ENCODE measurements around the gene SRSF3.

SRSF3 gene

DNA sequence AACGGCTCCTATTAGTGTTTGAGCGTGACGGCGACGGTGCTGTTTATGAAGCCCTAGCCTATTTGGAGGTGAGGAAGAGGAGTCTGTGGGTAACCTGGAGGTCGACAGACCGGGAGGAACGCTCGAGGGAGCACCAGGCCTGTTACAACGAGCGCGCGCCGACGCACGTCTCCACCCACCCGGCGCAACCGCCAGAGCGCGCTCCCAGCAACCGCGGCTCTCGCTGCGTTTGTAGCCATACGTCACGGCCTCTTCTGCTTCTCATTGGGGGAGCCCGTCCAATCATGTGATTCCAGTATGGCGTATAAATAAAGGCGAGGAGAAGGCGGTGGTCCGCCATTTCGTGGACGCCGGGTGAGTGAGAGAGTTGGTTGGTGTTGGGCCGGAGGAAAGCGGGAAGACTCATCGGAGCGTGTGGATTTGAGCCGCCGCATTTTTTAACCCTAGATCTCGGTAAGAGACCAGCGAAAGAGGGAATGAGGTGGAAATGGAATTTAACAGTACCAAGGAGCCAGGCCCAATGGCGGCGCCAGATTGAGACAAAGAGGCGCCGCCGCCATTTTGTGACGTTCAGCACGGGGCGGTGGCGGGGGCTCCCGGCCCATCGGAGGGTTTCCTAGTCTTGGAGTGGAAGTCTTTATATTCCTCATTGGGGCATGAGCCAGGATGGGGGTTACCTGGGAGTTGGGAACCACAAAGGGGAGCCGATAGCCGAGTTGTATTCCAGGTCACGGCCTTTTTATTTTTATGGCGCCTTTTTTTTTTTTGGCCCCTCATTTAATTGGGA lies at the start of gene SRSF3:
TSS of gene SRSF3 (plus strand) at position 334 of the 787 bp plus-strand sequence. CDS start 2,401 bp downstream, outside the sequence.
- peak; percentile 98 for DNase-seq

- no peak for DNase-seq
Observed at GRCh38 chr6:36545767-36546307, 48.3 kb upstream of the SRSF3 start.

- peak; percentile 22 for DNase-seq
Observed at GRCh38 chr6:36546308-36546919, 47.7 kb upstream of the SRSF3 start.

DNA sequence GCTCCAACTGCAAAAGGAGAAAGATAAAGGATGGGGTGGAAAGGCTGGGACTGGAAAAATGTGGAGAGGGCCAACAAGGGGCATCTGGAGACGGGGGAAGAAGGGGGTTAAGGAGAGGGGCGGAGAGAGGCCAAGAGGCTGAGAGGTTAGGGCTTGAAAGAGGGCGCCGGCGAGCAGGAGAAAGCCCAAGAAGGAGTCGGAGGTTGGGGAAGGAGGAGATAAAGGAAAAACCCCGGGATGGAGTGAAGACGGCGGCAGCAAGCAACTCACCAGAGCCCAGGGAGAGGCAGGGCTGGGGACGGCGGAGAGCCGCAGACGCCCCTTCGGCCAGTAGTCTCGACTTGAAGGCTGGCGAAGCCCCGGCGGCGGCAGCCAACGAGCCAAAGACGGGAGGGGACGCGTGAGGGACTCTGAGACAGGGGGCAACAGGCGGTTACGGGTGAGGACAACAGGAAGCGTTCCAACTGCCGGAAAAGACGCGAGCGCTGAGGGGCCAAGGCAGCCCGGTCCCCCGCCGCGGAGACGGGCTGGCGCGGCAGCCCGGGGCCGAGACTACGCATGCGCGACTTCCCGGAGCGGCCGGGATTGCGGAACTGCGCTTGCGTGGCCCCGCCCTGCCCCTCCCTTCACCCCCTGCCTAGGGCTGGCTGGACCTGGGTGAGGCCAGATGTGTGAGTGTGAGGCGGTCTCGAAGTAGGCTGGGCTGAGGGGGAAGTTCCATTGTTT lies 47.1 kb upstream of the SRSF3 start, which contains the start of gene STK38:
TSS of gene STK38 (minus strand) at position 560 of the 726 bp plus-strand sequence. CDS start 7,277 bp downstream, outside the sequence.
- peak; percentile 86 for DNase-seq

DNA sequence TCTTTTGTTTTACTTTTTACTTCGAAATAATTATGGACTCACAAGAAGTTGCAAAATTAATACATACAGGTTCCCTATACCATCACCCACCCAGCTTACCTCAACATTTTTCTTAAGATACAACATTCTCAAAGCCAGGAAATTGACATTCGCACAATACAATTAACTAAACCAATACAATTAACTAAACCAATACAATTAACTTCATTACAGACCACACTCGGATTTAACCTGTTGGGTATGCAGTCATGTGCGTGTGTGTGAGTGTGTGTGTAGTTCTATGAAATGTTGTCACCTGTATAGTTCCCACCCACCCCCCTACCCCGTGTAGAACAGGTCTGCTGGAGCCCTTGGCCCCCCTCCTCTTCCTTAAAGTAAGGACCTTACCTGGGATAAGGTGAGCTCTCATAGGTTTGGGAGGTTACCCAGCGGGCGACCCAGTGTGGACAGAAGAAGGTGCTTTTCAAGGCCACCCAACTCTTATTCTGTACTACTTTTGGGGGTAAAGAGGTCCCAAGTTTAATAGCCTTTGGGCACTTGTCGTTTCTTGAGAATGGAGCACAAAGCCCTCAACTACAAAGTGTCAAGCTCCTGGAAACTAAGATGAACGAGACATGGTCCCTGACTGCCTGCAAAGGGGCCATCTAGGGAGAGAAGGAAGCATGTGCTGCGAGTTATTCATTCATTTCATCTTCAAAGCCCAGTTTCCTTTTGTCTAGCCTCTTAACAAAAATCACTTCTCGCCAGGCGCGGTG lies 46.3 kb upstream of the SRSF3 start:
- no peak for DNase-seq

- DNase-seq = no peak
Observed at GRCh38 chr6:36548401-36548743, 45.8 kb upstream of the SRSF3 start.

DNA sequence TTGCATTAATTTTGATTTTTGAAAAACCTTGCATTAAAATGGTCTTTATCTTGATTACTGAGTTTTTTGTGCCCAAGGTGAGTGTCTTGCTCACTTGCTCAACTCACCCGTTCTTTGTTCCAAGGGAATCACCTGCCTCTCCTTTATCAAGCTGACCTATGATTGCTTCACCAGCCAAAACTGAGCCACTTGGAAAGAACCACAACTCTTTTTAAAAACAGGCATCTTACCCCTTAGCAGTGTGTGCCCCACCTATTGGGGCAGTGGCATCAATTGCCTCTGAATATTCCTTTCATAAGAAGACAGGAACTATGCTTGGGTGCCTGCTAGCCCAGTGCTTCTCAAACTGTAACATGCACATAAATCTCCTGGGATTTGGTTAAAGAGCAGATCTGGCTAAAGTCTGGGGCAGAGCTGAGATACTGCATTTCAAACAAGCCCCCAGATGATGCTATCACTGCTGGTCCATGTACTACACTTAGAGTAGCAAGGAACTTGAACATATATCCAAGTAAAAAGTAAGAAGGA lies 43.6 kb upstream of the SRSF3 start:
- no peak for DNase-seq

DNA sequence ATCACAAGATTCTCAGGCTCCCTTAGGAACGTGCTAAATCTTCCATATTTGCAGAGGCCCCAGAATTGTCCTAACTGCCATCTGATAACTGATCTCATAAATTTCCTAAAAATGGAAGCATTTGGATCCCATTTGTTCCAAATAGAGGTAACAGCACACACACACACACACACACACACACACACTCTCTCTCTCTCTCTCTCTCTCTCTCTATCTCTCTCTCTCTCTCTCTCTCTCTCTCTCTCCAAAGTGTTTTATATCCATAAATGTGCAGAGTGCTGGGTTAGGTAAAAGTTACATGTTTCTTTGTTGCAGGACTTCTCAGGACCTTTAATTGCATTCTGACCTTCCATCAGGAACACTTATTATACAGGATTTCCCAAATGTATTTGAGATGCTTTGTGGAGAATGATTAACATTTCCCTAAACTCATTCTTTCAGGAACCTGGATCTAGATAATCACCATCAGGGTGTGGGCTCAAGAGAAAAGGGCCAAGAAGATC lies 38.4 kb upstream of the SRSF3 start:
- DNase-seq = no peak

- no peak for DNase-seq
Observed at GRCh38 chr6:36556281-36556680, 37.9 kb upstream of the SRSF3 start.

- no peak for DNase-seq
Observed at GRCh38 chr6:36559011-36559793, 35.0 kb upstream of the SRSF3 start.

DNA sequence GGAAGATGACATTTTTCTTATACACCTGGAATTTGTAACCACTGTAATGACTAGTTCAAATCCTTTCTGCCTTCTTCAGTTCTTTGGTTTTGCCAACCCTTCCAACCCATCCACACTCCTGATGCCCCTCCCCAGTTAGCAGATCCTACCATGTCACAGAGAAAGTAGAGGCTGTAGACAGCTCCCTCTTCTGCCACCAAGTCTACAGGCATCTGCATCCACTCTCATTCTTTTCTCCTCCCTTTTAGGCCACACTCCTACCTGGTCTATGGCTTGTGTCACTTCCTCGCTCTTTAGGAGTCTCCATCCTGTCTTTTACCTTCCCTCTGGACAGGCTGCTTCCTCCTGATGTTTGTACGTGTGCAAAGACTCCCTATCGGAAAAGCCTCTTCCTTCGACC lies 33.3 kb upstream of the SRSF3 start:
- DNase-seq = no peak

DNA sequence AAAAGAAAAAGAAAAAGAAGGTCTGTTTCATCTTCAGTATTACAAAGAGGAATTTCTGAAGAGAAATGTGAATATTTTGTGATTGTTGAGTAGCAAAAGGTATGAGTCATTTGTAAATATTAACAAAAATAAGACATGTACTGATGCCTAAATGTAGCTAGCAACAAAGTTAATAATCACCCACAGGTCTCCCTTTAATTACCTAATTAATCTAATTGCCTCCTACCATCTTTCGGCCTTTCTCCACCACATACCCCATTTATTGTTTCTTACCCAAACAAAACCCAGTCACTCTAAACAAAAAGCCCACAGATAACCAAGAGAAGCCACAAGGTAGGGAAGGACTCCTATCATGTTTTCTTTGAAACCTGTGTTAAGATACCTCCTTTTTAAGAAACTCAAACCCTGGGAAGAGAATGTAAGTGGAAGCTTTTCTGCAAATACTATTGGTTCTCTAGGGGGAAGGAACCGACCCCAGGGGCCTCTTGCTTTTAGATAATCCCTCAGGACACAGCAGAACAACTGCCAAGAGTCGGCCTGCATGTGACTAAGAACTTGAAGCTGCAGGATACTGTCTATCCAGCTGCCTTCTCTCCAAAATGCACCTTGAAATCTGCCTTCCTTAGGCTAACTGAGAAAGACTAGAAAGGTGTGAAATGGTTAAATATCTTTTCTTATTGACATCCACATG lies 30.8 kb upstream of the SRSF3 start:
- DNase-seq = peak; percentile 11

GRCh38 chr6:36563928-36564284 lies 30.3 kb upstream of the SRSF3 start:
- DNase-seq = no peak

- DNase-seq = no peak
Observed at GRCh38 chr6:36566418-36566905, 27.7 kb upstream of the SRSF3 start.

GRCh38 chr6:36570264-36570663 lies 23.9 kb upstream of the SRSF3 start:
- DNase-seq = no peak

GRCh38 chr6:36571122-36572043 lies 22.8 kb upstream of the SRSF3 start:
- no peak for DNase-seq

- DNase-seq = peak; percentile 12
Observed at GRCh38 chr6:36572353-36573311, 21.5 kb upstream of the SRSF3 start.

DNA sequence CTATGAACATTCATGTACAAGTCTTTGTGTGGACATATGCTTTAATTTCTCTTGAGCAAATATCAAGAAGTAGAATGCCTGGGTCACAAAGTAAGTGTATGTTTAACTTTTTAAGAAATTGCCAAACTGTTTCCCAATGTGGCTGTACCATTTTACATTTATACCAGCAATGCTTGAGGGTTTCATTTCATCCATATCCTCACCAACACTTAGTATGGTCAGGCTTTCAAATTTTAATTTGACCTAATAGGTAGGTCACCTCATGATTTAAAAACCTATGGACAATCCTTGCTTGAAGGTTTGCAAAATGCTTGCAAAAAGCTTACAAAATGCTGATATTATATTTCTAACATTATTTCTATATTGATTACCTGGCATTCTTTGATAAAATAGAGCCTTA lies 19.5 kb upstream of the SRSF3 start:
- DNase-seq = no peak

Measured in fibroblast of skin of right quadriceps (primary cell).